Mesodermal cell (in vitro differentiated cells): ENCODE data around the gene COX10.

Experiments used
- H3K27ac ChIP-seq: 2 replicates; pipeline ENCODE4 v1.7.0; 2013; ENCODE audit warnings: mild to moderate bottlenecking, low read depth, low read length, moderate library complexity; ENCODE audit not compliant: severe bottlenecking
- H3K36me3 ChIP-seq: 2 replicates; pipeline ENCODE4 v1.7.1; 2013; ENCODE audit warnings: mild to moderate bottlenecking, low read length, moderate library complexity; ENCODE audit not compliant: control insufficient read depth, insufficient read depth
- H3K4me1 ChIP-seq: one replicate; pipeline ENCODE4 v1.7.1; 2013; ENCODE audit warnings: mild to moderate bottlenecking, low read length; ENCODE audit not compliant: insufficient read depth, control insufficient read depth, poor library complexity, severe bottlenecking
- H3K4me3 ChIP-seq: 2 replicates; pipeline ENCODE4 v1.7.0; 2013; ENCODE audit warnings: low read length, control low read depth, mild to moderate bottlenecking; ENCODE audit not compliant: insufficient read depth, poor library complexity, severe bottlenecking; ENCODE audit errors: extremely low read depth
- H3K9me3 ChIP-seq: 2 replicates; pipeline ENCODE4 v1.7.1; 2013; ENCODE audit warnings: mild to moderate bottlenecking, low read length, moderate library complexity; ENCODE audit not compliant: control insufficient read depth
- WGBS, 2 experiments: methylation state at CpG; one replicate each; pipeline ENCODE4 v1.1.5; 2013; ENCODE audit warnings: missing lambda C conversion rate in 2 of 2; ENCODE audit not compliant: insufficient coverage in 2 of 2; 5-methylcytosine and 5-hydroxymethylcytosine counted together

COX10 gene

GRCh38 chr17:14070344-14070984 is 1.2 kb downstream of the COX10 start:
- Histone ChIP-seq H3K4me1 (peaks cover 4% of the 10 kb centered on the region), H3K27ac (no peak overlapping the region), H3K36me3 (peaks cover 13% of the 10 kb centered on the region), H3K9me3 (peaks cover 6% of the 10 kb centered on the region), H3K4me3 (peak overlapping the region; percentile 98)
- WGBS, 2 experiments: 33 to 100% methylated on average over 1 to 2 of the region's 6 CpGs

- H3K4me3 ChIP-seq: no peak overlapping the region
- no peaks in the 10 kb centered on the region for H3K9me3 ChIP-seq
- WGBS, 2 experiments: 93 to 94% methylated on average over 5 of the region's 5 CpGs
Observed at GRCh38 chr17:14072881-14073280, 3.6 kb downstream of the COX10 start.

GRCh38 chr17:14078027-14078426 is 8.7 kb downstream of the COX10 start:
- Histone ChIP-seq H3K4me1 (no peaks in the 10 kb centered on the region), H3K27ac (no peak overlapping the region), H3K9me3 (no peaks in the 10 kb centered on the region), H3K36me3 (peaks cover 38% of the 10 kb centered on the region), H3K4me3 (no peak overlapping the region)
- 89% methylated on average over 2 of the region's 3 CpGs for WGBS, 2 experiments

More at GRCh38 chr17:14072881-14073280, 3.6 kb downstream of the COX10 start:
- Histone ChIP-seq H3K27ac (no peak overlapping the region), H3K4me1 (peaks cover 4% of the 10 kb centered on the region), H3K36me3 (peaks cover 17% of the 10 kb centered on the region)

- peaks cover 34% of the 10 kb centered on the region for H3K36me3 ChIP-seq
- 95 to 97% methylated on average over 4 of the region's 4 CpGs for WGBS, 2 experiments
- no peak overlapping the region for H3K4me3 ChIP-seq
- no peaks in the 10 kb centered on the region for H3K9me3 ChIP-seq
- no peaks in the 10 kb centered on the region for H3K4me1 ChIP-seq
- H3K27ac ChIP-seq: no peak overlapping the region
Observed at GRCh38 chr17:14080847-14081251, 11.5 kb downstream of the COX10 start.

- 89 to 94% methylated on average over 6 to 7 of the region's 8 CpGs for WGBS, 2 experiments
- H3K36me3 ChIP-seq: peaks cover 23% of the 10 kb centered on the region
- H3K9me3 ChIP-seq: no peaks in the 10 kb centered on the region
- H3K4me1 ChIP-seq: no peaks in the 10 kb centered on the region
- H3K4me3 ChIP-seq: no peak overlapping the region
- no peak overlapping the region for H3K27ac ChIP-seq
Observed at GRCh38 chr17:14082848-14083247, 13.5 kb downstream of the COX10 start.

- WGBS, 2 experiments: 100% methylated on average over 1 of the region's 2 CpGs; no CpG with 5 or more reads in 1 of the 2 experiments
- H3K27ac ChIP-seq: no peak overlapping the region
Observed at GRCh38 chr17:14084955-14085354, 15.7 kb downstream of the COX10 start.

GRCh38 chr17:14086189-14086588 is 16.9 kb downstream of the COX10 start:
- no peak overlapping the region for H3K4me3 ChIP-seq
- no peaks in the 10 kb centered on the region for H3K4me1 ChIP-seq
- H3K36me3 ChIP-seq: peaks cover 12% of the 10 kb centered on the region
- no peak overlapping the region for H3K27ac ChIP-seq
- WGBS, 2 experiments: no CpG with 5 or more reads among the region's 2 CpGs
- H3K9me3 ChIP-seq: no peaks in the 10 kb centered on the region

More at GRCh38 chr17:14084955-14085354, 15.7 kb downstream of the COX10 start:
- H3K4me1 ChIP-seq: no peaks in the 10 kb centered on the region
- peaks cover 12% of the 10 kb centered on the region for H3K36me3 ChIP-seq
- no peak overlapping the region for H3K4me3 ChIP-seq
- H3K9me3 ChIP-seq: no peaks in the 10 kb centered on the region

- no peak overlapping the region for H3K27ac ChIP-seq
- no peak overlapping the region for H3K4me3 ChIP-seq
- H3K36me3 ChIP-seq: no peaks in the 10 kb centered on the region
- WGBS, 2 experiments: 100% methylated on average over 1 of the region's 1 CpG
- H3K4me1 ChIP-seq: no peaks in the 10 kb centered on the region
- no peaks in the 10 kb centered on the region for H3K9me3 ChIP-seq
Observed at GRCh38 chr17:14089179-14089578, 19.9 kb downstream of the COX10 start.

- H3K36me3 ChIP-seq: no peaks in the 10 kb centered on the region
- no peak overlapping the region for H3K4me3 ChIP-seq
- no peaks in the 10 kb centered on the region for H3K9me3 ChIP-seq
- WGBS, 2 experiments: 79 to 84% methylated on average over 2 to 4 of the region's 4 CpGs
- no peak overlapping the region for H3K27ac ChIP-seq
- no peaks in the 10 kb centered on the region for H3K4me1 ChIP-seq
Observed at GRCh38 chr17:14091367-14091766, 22.1 kb downstream of the COX10 start.

- no CpG with 5 or more reads among the region's 1 CpG for WGBS, 2 experiments
- Histone ChIP-seq H3K4me3 (no peak overlapping the region), H3K36me3 (no peaks in the 10 kb centered on the region), H3K9me3 (no peaks in the 10 kb centered on the region), H3K4me1 (no peaks in the 10 kb centered on the region), H3K27ac (no peak overlapping the region)
Observed at GRCh38 chr17:14092808-14093207, 23.5 kb downstream of the COX10 start.
